ENCODE results near the gene TARS1. TPM values are rescaled to one million over a fixed set of nuclear protein-coding genes. Genes with fewer than 3 reads are reported as not detected.

The TARS1 gene
- total and polyA plus RNA-seq, 8 donors: 42.6 to 161 (median 52.9) TPM

DNA sequence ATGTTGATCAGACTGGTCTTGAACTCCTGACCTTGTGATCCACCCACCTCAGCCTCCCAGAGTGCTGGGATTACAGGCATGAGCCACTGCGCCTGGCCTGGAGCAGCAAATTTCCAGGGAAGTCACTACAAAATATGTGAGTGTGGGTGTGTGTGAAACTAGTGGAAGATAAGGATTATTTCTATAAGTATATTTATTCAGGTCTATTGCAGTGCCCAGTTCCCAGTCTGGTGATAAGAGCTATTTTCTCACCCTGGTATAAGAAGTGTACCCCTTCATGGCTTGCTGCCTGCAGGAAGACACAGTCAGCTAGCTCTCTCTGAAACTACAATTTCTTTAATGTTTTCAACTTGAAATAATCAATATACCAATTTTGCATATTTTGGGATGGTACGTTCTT, 37.1 kb downstream of the TARS1 start:
- H3K36me3 ChIP-seq: no peaks in the 10 kb centered on the region
- H3K27me3 ChIP-seq: no peaks in the 10 kb centered on the region
- TF ChIP-seq, protein P1, sequence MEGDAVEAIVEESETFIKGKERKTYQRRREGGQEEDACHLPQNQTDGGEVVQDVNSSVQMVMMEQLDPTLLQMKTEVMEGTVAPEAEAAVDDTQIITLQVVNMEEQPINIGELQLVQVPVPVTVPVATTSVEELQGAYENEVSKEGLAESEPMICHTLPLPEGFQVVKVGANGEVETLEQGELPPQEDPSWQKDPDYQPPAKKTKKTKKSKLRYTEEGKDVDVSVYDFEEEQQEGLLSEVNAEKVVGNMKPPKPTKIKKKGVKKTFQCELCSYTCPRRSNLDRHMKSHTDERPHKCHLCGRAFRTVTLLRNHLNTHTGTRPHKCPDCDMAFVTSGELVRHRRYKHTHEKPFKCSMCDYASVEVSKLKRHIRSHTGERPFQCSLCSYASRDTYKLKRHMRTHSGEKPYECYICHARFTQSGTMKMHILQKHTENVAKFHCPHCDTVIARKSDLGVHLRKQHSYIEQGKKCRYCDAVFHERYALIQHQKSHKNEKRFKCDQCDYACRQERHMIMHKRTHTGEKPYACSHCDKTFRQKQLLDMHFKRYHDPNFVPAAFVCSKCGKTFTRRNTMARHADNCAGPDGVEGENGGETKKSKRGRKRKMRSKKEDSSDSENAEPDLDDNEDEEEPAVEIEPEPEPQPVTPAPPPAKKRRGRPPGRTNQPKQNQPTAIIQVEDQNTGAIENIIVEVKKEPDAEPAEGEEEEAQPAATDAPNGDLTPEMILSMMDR (IDR thresholded peaks at IDR 0.05): no peak
- H3K4me3 ChIP-seq: no peak overlapping the region
- H3K9me3 ChIP-seq: no peaks in the 10 kb centered on the region
- ATAC-seq (peak; percentile 86 to 95 (median 90)), FAIRE-seq (no peak), DNase-seq (peak in 3 of 6 donors; percentile 37 to 49 (median 38))
- no peak overlapping the region for H3K27ac ChIP-seq
- WGBS, 2 donors: 46 to 47% methylated on average over 2 of the region's 2 CpGs
- H3K4me1 ChIP-seq: peaks cover 0 to 5% (median 0%) of the 10 kb centered on the region in 3 donors
- intact Hi-C loops (cut with DNase I): loop anchor here in 1 of 3 donors (10.0 kb wide), 1 partner anchor 457 kb away; the partner anchor contains the start of gene RXFP3

DNA sequence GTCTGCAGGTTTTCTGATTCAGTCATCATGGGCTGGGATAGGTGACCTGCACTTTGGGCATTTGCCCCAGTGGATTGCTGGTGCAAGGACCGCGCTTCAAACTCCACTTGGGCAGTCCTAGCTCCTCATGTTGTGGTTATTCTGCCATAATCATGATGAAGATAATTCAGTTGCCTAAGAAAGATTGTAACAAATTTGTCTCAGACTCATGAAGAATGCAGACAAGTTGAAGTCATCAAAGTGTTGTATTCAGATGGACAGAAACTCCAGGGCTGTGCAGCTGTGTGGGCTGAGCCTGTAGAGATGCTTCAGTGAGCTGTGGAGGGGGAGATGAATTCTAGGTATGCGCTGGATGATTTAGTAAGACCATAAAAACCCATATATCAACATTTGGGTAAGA, 38.5 kb downstream of the TARS1 start:
- WGBS, 2 donors: 98 to 100% methylated on average over 3 of the region's 3 CpGs
- intact Hi-C loops (cut with DNase I): loop anchor here in 1 of 3 donors (10.0 kb wide), 1 partner anchor 455 kb away; the partner anchor contains the start of gene RXFP3
- no peak for FAIRE-seq
- ATAC-seq: no peak
- DNase-seq: no peak
- Histone ChIP-seq H3K4me3 (no peak overlapping the region), H3K27ac (no peak overlapping the region), H3K36me3 (no peaks in the 10 kb centered on the region), H3K9me3 (no peaks in the 10 kb centered on the region), H3K4me1 (peaks cover 0 to 5% (median 0%) of the 10 kb centered on the region in 3 donors), H3K27me3 (no peaks in the 10 kb centered on the region)
- TF ChIP-seq, protein P1 (IDR thresholded peaks at IDR 0.05): no peak

DNA sequence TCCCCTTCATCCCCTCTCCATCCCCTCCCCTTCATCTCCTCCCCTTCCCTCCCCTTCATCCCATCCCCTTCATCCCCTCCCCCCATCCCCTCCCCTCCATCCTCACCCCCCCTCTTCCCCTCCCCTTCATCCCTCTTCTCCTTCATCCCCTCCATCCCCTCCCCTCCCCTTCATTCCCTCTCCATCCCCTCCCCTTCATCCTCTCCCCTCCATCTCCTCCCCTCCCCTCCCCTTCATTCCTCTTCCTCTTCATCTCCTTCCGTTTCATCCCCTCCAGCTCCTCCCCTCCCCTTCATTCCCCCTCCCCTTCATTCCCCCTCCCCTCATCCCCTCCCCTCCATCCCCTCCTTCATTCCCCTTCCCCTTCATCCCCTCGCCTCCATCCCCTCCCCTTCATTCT, 40.1 kb downstream of the TARS1 start:
- 93 to 100% methylated on average over 2 of the region's 2 CpGs for WGBS, 2 donors
- H3K4me3 ChIP-seq: no peak overlapping the region
- intact Hi-C loops (cut with DNase I): no loop called here
- FAIRE-seq: no peak
- TF ChIP-seq, protein P1 (IDR thresholded peaks at IDR 0.05): no peak
- no peaks in the 10 kb centered on the region for H3K9me3 ChIP-seq
- no peak overlapping the region for H3K27ac ChIP-seq
- no peaks in the 10 kb centered on the region for H3K27me3 ChIP-seq
- H3K4me1 ChIP-seq: peaks cover 0 to 5% (median 0%) of the 10 kb centered on the region in 3 donors
- no peak for DNase-seq
- H3K36me3 ChIP-seq: no peaks in the 10 kb centered on the region
- ATAC-seq: no peak

DNA sequence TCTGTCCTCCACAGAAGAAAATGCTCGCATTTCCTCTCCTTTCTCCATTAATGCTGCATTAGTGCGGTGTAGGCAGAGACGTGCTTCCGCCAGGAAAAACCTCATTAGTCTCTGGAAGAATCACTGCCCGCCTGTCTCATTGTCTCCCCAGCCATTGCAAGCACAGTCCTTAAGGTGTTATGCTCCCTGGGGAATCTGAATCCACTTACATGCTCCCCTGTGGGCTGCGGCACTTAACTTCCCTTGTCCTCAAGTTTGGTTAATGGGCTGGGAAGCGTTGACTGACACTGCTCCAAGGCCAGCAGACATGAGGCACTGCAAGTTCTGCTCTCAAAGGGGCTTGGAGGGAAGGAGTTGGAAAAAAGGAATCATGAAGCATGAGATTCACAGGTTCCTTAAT, 41.6 kb downstream of the TARS1 start:
- TF ChIP-seq, protein P1 (IDR thresholded peaks at IDR 0.05): no peak
- Histone ChIP-seq H3K9me3 (no peaks in the 10 kb centered on the region), H3K27me3 (no peaks in the 10 kb centered on the region), H3K36me3 (no peaks in the 10 kb centered on the region), H3K4me1 (peaks cover 0 to 5% (median 0%) of the 10 kb centered on the region in 3 donors), H3K4me3 (no peak overlapping the region), H3K27ac (no peak overlapping the region)
- FAIRE-seq (no peak), ATAC-seq (no peak), DNase-seq (no peak)
- intact Hi-C loops (cut with DNase I): no loop called here
- WGBS, 2 donors: 92 to 94% methylated on average over 7 of the region's 7 CpGs

DNA sequence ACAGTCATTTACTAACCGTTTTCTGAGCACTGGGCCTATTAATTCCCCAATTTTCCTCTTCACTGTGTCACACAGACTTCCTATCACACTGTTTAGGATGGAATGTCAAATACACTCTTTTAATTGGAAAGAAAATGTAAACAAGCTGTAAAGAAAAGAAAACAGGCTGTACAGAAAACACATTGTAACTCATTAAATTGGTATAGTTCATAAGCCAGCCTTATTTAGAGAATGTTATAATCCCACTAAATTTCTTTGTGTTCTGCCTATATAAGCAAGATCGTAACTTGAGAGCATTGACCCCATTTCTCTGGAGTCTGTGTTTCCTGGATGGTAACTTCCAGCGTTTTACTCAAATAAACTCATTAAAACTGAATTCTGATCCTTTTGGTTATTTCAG, 46.5 kb downstream of the TARS1 start:
- no peak for ATAC-seq
- WGBS, 2 donors: 84 to 88% methylated on average over 3 of the region's 3 CpGs
- no peak overlapping the region for H3K4me3 ChIP-seq
- no peak overlapping the region for H3K27ac ChIP-seq
- intact Hi-C loops (cut with DNase I): no loop called here
- H3K27me3 ChIP-seq: no peaks in the 10 kb centered on the region
- no peak for FAIRE-seq
- no peaks in the 10 kb centered on the region for H3K36me3 ChIP-seq
- no peak for DNase-seq
- peaks cover 0 to 4% (median 0%) of the 10 kb centered on the region in 3 donors for H3K4me1 ChIP-seq
- TF ChIP-seq, protein P1 (IDR thresholded peaks at IDR 0.05): no peak
- no peaks in the 10 kb centered on the region for H3K9me3 ChIP-seq
